ENCODE results near the gene CPLX1.

Gene CPLX1

GRCh38 chr4:856225-856901, 30.4 kb upstream of the CPLX1 start:
- in situ Hi-C loops (cut with MboI; ENCODE audit: low sequenced_read_pairs): no loop called here

DNA sequence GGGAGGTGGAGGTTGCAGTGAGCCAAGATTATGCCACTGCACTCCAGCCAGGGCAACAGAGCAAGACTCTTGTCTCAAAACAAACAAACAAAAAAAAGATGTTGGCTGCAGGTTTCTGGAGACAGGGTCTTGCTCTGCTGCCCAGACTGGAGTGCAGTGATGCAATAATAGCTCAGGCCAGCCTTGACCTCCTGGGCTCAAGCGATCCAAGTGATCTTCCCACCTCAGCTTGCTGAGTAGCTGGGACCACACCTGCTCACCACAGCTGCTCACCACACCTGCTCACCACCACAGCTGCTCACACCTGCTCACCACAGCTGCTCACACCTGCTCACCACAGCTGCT, 29.9 kb upstream of the CPLX1 start:
- in situ Hi-C loops (cut with MboI; ENCODE audit: low sequenced_read_pairs): no loop called here

DNA sequence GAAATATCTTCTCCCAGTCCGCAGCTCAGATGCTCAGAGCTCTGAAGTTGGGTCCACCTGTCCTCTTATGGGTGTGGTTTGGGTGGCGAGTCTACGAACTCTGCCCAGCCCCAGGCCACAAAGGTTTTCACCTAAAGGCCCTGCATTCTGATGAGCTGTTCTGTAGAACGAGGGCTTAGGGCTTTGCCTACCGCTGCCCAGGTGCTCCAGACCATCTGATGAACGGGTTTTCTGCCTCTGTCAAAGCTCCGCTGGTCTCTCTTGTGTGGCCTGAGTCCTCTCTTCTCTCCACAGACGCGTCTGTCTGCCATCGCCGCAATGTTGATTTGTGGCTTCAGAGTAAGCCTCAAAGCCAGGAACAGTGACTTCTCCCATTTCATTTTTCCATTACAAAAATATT, 28.4 kb upstream of the CPLX1 start:
- in situ Hi-C loops (cut with MboI; ENCODE audit: low sequenced_read_pairs): no loop called here

DNA sequence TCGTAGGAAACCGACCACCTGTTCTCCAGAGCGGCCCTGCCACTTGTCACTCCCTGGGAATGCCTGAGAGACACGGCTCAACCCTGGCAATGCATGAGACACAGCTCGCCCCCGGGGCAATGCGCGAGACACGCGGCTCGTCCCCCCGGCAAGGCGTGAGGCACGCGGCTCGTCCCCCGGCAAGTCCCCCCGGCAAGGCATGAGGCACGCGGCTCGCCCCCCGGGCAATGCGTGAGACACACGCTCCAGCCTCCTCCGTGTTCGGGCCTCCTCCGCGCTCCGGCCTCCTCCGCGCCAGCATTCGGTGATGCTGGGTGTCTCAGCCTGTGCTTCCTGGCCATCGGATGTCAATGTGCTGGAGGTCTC, 27.5 kb upstream of the CPLX1 start:
- in situ Hi-C loops (cut with MboI; ENCODE audit: low sequenced_read_pairs): no loop called here

DNA sequence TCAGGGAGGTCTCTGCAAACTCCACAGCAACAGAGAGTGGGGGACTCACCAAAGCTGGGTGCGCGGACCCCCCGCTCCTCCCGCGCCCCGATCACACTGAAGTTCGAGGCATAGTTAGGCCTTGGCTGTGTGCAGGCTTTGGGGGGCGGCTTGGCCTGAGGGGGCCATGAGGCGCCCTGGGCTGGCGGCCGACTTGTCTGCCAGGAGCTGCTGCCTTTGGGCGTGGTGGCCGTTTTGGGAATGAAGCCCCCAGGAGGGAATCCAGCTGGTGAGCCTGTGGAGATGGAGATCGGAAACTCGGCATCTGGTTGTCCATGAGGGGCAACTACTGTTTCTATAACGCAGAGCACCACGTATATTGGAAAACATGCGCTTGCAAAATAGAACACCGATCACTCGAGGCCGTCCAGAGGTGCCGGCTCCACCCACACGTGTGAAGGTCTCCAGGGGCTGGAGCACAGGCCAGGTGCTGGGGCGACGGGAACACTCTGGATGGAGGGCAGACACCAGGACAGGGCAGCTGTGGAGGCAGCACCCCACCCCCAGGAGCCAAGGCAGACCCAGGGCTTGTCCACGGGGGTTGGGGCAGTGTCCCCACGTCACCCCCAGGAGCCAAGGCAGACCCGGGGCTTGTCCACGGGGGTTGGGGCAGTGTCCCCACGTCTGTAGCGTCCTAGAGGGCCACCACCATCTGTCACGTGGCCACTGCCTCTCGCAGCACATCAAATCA, 25.9 kb upstream of the CPLX1 start:
- in situ Hi-C loops (cut with MboI; ENCODE audit: low sequenced_read_pairs): no loop called here

- in situ Hi-C loops (cut with MboI; ENCODE audit: low sequenced_read_pairs): no loop called here
Observed at GRCh38 chr4:850323-850945, 24.5 kb upstream of the CPLX1 start.

- in situ Hi-C loops (cut with MboI; ENCODE audit: low sequenced_read_pairs): no loop called here
Observed at GRCh38 chr4:849478-850175, 23.7 kb upstream of the CPLX1 start.

DNA sequence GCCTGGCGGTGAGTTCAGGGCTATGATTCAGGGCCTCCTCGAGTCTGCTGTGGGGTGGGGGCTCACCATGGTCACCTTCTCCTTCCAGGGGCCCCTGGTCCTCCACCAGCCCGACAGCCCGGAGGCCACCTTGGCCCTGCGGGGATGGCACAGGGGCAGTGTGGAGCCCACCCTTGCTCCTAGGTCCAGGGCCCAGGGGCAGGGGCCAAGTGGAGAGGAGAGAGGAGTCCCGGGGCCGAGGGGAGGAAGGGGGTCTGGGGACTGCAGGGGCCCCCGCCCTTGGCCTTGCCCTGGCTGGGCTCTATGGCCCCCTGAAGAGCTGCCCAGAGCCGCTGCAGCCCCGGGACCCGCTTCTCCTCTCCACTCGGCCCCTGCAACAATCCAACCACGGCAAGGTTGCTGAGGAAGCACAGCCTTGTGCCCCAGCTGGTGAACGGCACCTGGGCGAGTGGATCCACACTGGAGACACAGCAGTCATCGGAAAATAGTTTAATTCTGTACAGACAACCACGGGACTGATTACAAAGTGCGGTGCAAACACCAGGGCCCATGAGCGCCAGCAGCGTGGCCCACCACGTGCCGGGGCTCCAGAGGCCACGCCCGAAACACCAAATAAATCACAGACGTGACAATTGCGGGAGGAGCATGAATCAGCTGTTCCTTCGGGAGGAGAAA, 23.0 kb upstream of the CPLX1 start:
- in situ Hi-C loops (cut with MboI; ENCODE audit: low sequenced_read_pairs): no loop called here

- in situ Hi-C loops (cut with MboI; ENCODE audit: low sequenced_read_pairs): no loop called here
Observed at GRCh38 chr4:848307-848691, 22.4 kb upstream of the CPLX1 start.

- in situ Hi-C loops (cut with MboI; ENCODE audit: low sequenced_read_pairs): no loop called here
Observed at GRCh38 chr4:845836-846251, 19.9 kb upstream of the CPLX1 start.

DNA sequence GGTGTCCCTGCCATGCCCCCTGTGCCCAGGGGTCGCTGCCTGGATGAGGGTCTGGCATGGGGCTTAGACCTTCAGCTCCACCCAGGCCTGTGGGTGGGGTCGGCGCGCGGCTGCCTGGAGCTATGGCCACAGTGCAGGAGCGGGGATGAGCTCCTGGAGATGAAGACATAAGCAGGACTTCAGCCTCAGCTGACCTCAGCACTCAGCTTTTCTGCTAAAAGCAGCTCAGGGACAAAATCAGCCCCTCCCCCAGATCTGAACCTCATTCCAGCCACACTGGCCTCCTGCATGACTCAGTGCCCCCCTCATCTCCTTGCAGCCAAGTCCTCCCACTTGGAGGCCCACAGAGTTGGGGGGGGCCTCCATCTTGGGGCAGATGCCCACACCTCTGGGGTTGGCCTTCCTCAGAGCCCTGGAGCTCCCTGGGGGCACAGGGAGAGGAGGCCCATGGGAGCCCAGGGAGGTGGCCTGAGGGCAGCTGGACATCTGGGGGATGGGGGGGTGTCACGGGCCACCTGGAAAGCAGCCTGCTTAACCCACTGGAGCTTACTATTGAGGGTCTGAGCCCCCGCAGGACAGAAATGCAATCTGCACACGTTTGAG, 19.4 kb upstream of the CPLX1 start:
- in situ Hi-C loops (cut with MboI; ENCODE audit: low sequenced_read_pairs): no loop called here

GRCh38 chr4:844752-845232, 18.9 kb upstream of the CPLX1 start:
- in situ Hi-C loops (cut with MboI; ENCODE audit: low sequenced_read_pairs): no loop called here

DNA sequence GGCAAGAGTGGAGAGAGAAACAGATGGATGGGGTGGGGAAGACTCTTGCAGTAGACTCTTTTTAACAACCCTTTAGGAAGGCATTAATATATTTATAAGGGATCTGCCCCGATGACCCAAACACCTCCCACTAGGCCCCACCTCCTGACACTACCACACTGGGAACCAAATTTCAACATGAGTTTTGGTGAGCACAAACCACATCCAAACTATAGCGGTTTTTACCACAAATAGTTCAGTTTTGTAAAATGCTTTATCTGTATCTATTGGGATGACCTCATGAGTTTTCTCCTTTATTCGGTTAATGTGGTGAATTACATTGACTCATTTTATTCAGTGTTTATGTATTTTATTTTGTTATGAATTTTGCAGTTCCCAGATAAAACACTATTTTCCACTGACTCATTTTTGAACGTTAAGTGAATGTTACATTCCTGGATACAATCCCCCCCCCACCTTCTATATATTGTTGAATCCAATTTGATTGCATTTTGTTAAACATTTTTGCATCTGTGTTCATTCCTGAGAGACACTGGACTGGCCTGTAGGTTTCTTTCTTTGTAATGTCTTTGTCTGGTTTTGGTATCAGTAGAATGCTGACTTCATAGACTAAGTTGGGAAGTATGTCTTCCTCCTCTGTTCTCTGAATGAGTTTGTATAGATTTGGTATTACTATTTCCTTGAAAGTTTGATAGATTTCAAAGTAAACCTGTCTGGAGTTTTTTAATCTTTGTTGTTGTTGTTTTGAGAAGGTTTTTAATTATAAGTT, 13.9 kb upstream of the CPLX1 start:
- in situ Hi-C loops (cut with MboI; ENCODE audit: low sequenced_read_pairs): no loop called here

DNA sequence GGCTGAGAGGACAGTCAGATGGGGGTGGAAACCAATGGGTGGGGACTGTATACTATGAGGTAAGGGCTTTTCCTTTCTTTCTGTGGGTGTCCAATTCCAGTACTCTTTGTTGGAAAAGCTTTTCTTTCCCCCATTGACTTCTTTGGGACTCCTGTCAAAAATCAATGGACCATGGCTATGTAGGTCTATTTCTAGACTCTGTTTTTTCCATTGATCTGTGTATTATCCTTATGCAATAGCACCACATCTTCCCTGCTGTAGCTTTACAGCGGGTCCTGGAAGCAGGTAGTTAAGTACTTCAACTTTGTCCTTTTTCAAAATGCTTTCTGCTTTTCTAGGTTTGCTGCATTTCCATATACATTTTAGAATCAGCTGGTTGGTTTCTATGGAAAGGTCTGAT, 11.8 kb upstream of the CPLX1 start:
- in situ Hi-C loops (cut with MboI; ENCODE audit: low sequenced_read_pairs): no loop called here

GRCh38 chr4:836750-837301, 10.9 kb upstream of the CPLX1 start:
- in situ Hi-C loops (cut with MboI; ENCODE audit: low sequenced_read_pairs): no loop called here

GRCh38 chr4:836003-836511, 10.1 kb upstream of the CPLX1 start:
- in situ Hi-C loops (cut with MboI; ENCODE audit: low sequenced_read_pairs): no loop called here

GRCh38 chr4:835148-836002, 9.4 kb upstream of the CPLX1 start:
- in situ Hi-C loops (cut with MboI; ENCODE audit: low sequenced_read_pairs): no loop called here

DNA sequence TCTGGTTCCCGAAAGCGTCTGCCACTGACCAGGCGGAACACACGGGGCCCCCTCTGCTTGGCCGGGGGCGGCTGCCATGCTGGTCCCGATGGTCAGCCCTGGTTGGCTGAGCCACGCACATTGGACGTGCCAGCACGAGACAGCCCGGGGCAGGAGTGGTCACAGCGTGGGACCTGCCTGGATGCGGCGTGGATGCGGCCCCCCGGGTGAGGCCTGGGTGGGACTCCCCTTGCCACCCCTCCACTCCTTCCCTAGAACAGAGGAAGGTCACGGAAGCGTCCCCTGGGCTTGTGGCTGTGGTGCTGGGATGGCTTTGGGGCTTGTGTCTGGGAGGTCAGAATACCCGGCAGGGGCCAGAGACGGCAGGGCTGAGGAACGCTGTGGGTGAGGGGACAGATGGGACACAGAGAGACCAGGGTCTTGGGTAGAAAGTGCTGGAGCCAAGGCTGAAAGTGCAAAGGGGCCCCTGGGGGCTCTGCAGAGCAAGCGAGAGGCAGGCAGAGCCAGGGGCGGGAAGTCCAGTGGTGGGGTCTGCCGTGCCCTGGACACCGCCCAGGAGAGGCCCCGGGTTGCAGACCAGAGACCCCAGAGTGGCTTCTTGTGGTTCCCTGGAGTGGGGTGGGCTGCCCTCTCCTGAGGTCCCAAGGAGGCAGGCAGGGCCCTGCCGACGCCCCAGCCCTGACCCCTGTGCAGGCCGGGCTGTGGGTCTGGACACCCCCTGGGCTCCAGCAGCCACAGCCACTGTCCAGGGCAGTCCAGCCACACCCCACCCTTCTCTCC, 8.6 kb upstream of the CPLX1 start:
- in situ Hi-C loops (cut with MboI; ENCODE audit: low sequenced_read_pairs): no loop called here
